OCI-LY1 (cell line): ENCODE measurements around the gene EVI5L.

ENCODE experiments used
- H2AFZ ChIP-seq: fragments of 200-600 bp; sonication (generic), shearing (Covaris generic); 2 replicates; pipeline ENCODE4 v1.6.0; 2014; ENCODE audit warnings: antibody characterized with exemption, mild to moderate bottlenecking, low read length
- H3F3A ChIP-seq: fragments of 200-600 bp; sonication (generic), shearing (Covaris generic); 2 replicates; pipeline ENCODE4 v1.6.0; 2014; ENCODE audit warnings: mild to moderate bottlenecking, antibody characterized with exemption, low read length, moderate library complexity; ENCODE audit not compliant: insufficient read depth
- H3K27ac ChIP-seq: fragments of 200-600 bp; sonication (generic); 2 replicates; pipeline ENCODE4 v1.5.1; 2014; ENCODE audit warnings: low read length, mixed run types, mild to moderate bottlenecking, low read depth; ENCODE audit not compliant: poor library complexity, severe bottlenecking
- H3K27me3 ChIP-seq: fragments of 200-600 bp; sonication (generic); 2 replicates; pipeline ENCODE4 v1.6.0; 2014; ENCODE audit warnings: antibody characterized with exemption, mild to moderate bottlenecking, low read length, moderate library complexity; ENCODE audit not compliant: insufficient read depth
- H3K36me3 ChIP-seq: fragments of 200-600 bp; sonication (generic); 2 replicates; pipeline ENCODE4 v1.6.1; 2014; ENCODE audit warnings: mild to moderate bottlenecking, antibody characterized with exemption, low read length, moderate library complexity, mixed read lengths; ENCODE audit not compliant: insufficient read depth
- H3K4me1 ChIP-seq: fragments of 200-600 bp; sonication (generic); 2 replicates; pipeline ENCODE4 v1.5.1; 2014; ENCODE audit warnings: mild to moderate bottlenecking, low read length, moderate library complexity; ENCODE audit not compliant: insufficient read depth, severe bottlenecking
- H3K4me2 ChIP-seq: fragments of 200-600 bp; sonication (generic), shearing (Covaris generic); 2 replicates; pipeline ENCODE4 v1.6.1; 2014; ENCODE audit warnings: low read length
- H3K4me3 ChIP-seq: fragments of 200-600 bp; sonication (generic); 2 replicates; pipeline ENCODE4 v1.5.1; 2014; ENCODE audit warnings: low read length, low read depth, mild to moderate bottlenecking, mixed read lengths; ENCODE audit not compliant: poor library complexity, severe bottlenecking
- H3K79me2 ChIP-seq: fragments of 200-600 bp; shearing (Covaris generic); 2 replicates; pipeline ENCODE4 v1.6.1; 2016; ENCODE audit warnings: mixed run types, low read length, mixed read lengths; ENCODE audit not compliant: insufficient read depth
- H3K9ac ChIP-seq: fragments of 200-600 bp; sonication (generic), shearing (Covaris generic); 2 replicates; pipeline ENCODE4 v1.6.1; 2014; ENCODE audit warnings: mild to moderate bottlenecking, low read length, mixed read lengths
- H3K9me2 ChIP-seq: fragments of 200-600 bp; sonication (generic), shearing (Covaris generic); 2 replicates; pipeline ENCODE4 v1.6.1; 2014; ENCODE audit warnings: low read depth, mild to moderate bottlenecking, low read length, mixed read lengths
- H3K9me3 ChIP-seq: fragments of 200-600 bp; shearing (Covaris generic); 2 replicates; pipeline ENCODE4 v1.6.1; 2014; ENCODE audit warnings: low read length, mixed read lengths
- H4K20me1 ChIP-seq: fragments of 200-600 bp; sonication (generic), shearing (Covaris generic); 2 replicates; pipeline ENCODE4 v1.6.0; 2016; ENCODE audit warnings: mild to moderate bottlenecking, low read length; ENCODE audit not compliant: insufficient read depth
- CTCF ChIP-seq: fragments of 200-600 bp; sonication (generic), shearing (Covaris generic); IDR thresholded peaks from 2 replicates; pipeline ENCODE4 v1.5.1; 2017; ENCODE audit warnings: mild to moderate bottlenecking, antibody characterized with exemption, low read length, moderate library complexity, mixed read lengths
- EZH2 ChIP-seq: fragments of 200-600 bp; sonication (generic), shearing (Covaris generic); IDR thresholded peaks from 2 replicates; pipeline ENCODE4 v1.8.0; 2017; ENCODE audit warnings: borderline replicate concordance, mixed run types, mild to moderate bottlenecking, antibody characterized with exemption, low read length, moderate library complexity, mixed read lengths

Gene EVI5L

GRCh38 chr19:7908078-7908699 lies 78.2 kb downstream of the EVI5L start:
- Histone ChIP-seq H3K36me3 (peaks cover 39% of the 10 kb centered on the region), H2AFZ (no peak overlapping the region), H3K27ac (no peak overlapping the region), H4K20me1 (no peaks in the 10 kb centered on the region), H3K9ac (no peak overlapping the region), H3F3A (no peaks in the 10 kb centered on the region), H3K79me2 (peaks cover 9% of the 10 kb centered on the region), H3K27me3 (no peaks in the 10 kb centered on the region), H3K4me3 (no peak overlapping the region), H3K9me2 (no peaks in the 10 kb centered on the region), H3K4me2 (no peak overlapping the region), H3K4me1 (peaks cover 14% of the 10 kb centered on the region), H3K9me3 (no peaks in the 10 kb centered on the region)
- TF ChIP-seq CTCF (no peak), EZH2 (no peak)

GRCh38 chr19:7908742-7909461 lies 78.9 kb downstream of the EVI5L start:
- Histone ChIP-seq H4K20me1 (no peaks in the 10 kb centered on the region), H3K9me3 (no peaks in the 10 kb centered on the region), H3K27me3 (no peaks in the 10 kb centered on the region), H3K79me2 (peaks cover 9% of the 10 kb centered on the region), H3K9me2 (no peaks in the 10 kb centered on the region), H3K36me3 (peaks cover 44% of the 10 kb centered on the region), H3K4me3 (no peak overlapping the region), H2AFZ (no peak overlapping the region), H3K4me1 (peaks cover 14% of the 10 kb centered on the region), H3K9ac (no peak overlapping the region), H3K4me2 (no peak overlapping the region), H3K27ac (no peak overlapping the region), H3F3A (no peaks in the 10 kb centered on the region)
- TF ChIP-seq CTCF (no peak), EZH2 (no peak)

GRCh38 chr19:7909471-7910067 lies 79.6 kb downstream of the EVI5L start:
- H3K79me2 ChIP-seq: peaks cover 4% of the 10 kb centered on the region
- H3K9me3 ChIP-seq: no peaks in the 10 kb centered on the region
- TF ChIP-seq EZH2: no peak
- TF ChIP-seq CTCF: no peak
- no peak overlapping the region for H2AFZ ChIP-seq
- no peaks in the 10 kb centered on the region for H3F3A ChIP-seq
- peaks cover 11% of the 10 kb centered on the region for H3K4me1 ChIP-seq
- H3K36me3 ChIP-seq: peaks cover 44% of the 10 kb centered on the region
- H3K9me2 ChIP-seq: no peaks in the 10 kb centered on the region
- no peak overlapping the region for H3K27ac ChIP-seq
- no peak overlapping the region for H3K9ac ChIP-seq
- no peak overlapping the region for H3K4me3 ChIP-seq
- no peaks in the 10 kb centered on the region; the same call in 1 of the 2 replicates for H3K27me3 ChIP-seq
- H3K4me2 ChIP-seq: no peak overlapping the region
- no peaks in the 10 kb centered on the region for H4K20me1 ChIP-seq
